HG02981 (cell line): ENCODE data around the gene AK1.
"Not testable (repeated sequence)": the region's sequence is repeated elsewhere in the genome, so short reads cannot be mapped to it uniquely, and the experiment has no call there.

Experiments
- ATAC-seq: cut with Tn5 transposase; IDR thresholded peaks from one replicate; pipeline ENCODE4 v1.9.1; 2021; ENCODE audit warnings: mild to moderate bottlenecking, moderate library complexity; ENCODE audit not compliant: unreplicated experiment

AK1 gene

DNA sequence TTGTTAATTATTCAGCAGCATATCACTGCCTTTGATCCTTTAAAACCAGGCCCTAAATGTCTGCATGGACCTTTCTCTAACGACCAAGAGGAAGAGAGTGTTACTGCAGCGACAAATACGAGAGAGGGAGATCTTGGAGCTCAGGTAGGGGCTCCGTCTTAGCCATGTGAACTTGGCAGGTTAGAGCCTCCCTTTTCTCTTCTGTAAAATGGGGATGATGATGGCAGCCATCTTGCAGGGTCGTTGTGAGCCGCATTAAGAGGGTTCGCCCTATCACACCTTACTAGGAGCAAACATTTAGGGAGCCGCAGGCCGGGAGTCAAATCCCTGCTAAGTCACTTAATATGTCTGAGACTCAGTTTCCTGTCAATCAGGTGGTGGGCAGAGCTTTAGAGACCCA lies 24.6 kb downstream of the AK1 start:
- ATAC-seq = no peak

DNA sequence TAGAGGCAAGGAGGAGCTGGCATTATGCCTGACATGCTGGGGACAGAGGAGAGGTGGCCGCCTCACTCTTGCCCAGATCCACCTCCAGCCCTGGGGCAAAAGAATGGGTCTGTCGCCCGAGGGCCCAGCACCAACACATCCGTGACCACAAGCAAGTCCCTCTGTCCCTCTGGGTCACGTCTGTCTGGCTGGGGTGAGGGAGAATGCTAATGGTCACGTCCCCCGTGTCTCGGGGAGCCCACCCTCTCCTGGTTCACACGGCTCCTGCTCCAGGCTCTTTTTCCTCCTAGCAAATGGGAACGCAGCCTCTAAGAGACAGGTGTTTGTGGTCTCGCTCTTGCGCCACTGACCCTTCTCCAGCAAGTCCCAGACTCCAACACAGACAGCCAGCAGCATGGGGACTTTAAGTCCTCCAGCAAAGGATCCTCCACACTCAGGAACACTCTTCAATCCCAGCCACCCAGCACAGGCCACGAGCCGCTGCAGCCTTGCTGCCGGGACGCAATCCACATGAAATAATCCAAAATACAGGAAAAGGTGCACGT lies 27.1 kb downstream of the AK1 start:
- no peak for ATAC-seq

- ATAC-seq = no peak
These were observed 28.5 kb downstream of the AK1 start for GRCh38 chr9:127848756-127849504.

GRCh38 chr9:127847833-127848755 lies 29.4 kb downstream of the AK1 start:
- ATAC-seq = no peak

DNA sequence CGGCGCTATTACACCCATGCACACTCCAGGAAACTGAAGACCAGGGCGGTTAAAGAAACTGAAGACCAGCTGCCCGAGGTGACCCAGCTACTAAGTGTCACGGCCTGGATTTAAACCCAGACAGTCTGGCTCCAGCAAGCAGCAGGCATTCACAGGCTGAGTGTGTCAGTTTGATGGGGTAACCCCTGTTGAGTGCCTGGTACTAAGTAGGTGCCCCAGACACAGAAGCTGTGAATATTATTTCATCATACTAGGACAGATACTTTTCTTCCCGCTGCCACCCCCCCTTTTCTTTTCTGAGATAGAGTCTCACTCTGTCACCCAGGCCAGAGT lies 30.3 kb downstream of the AK1 start:
- ATAC-seq = no peak

DNA sequence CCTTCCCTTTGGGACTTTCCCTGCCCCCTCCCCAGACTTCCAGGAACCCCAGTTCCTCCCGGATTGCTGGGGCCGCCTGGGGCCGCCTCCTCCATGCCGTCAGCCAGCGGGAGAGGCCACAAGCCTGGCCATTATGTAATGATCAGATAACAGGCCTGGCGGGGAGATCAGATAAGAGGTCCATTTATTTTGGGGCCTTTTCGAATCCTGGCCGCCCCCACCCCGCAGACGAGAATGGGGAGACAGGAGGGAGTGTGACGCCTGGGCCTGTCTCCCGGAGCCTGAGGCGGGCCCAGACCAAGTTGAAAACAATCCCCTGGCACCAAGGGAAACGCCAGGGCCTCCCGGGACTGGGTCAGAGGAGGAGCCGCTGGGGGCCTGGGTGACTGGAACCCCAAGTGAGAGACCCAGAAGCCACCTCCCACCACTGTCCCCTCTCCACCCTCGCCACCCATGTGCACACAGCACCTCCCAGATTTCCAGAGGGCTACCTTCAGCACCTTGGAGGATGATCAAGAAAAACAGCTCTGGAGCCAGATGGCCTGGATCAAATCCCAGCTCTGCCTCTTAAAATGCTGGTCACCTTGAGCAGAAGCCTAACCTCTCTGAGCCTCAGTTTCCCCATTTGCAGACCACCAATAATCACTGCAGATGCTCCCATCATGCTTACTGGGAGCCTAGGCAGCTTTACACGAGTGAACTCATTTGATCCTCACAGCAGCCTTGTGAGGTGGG lies 30.9 kb downstream of the AK1 start:
- ATAC-seq = no peak

DNA sequence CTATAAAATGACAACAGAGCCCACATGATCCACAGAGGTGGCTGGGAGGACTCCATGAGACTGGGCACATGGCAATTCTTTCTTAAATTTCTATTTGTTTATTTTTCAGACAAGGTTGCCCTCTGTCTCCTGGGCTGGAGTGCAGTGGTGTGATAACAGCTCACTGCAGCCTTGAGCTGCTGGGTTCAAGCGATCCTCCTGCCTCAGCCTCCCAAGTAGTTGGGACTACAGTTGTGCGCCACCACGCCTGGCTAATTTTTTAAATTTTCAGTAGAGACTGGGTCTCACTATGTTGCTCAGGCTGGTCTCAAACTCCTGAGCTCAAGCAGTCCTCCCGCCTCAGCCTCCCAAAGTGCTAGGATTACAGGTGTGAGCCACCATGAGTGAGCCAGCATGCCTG lies 31.9 kb downstream of the AK1 start:
- ATAC-seq = not testable (repeated sequence)

DNA sequence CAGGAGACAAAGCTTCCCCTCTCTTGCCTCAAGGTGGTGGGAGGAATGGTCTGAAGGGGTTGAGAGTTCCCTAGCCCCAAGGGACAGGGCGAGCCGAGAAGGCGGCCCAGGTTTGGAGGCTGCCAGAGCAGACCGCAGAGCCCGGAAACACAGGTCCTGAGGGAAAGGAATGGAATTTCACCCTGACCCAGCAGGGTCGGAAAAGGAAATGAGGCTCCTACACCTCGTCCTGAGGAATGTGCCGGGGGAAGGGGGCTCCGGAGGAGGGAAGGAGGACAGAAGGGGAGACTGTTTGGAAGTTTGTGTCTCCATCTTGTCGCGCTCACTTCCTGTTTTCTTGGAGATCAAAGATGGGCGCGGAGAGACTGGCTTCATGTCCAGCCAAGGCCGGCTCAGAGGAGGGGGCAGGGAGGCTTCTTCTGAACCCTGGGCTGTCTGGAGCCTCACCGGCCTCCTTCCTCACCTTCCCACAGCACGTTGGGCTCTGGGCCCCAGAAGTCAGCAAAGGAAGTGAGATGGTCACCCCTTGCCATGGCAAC lies 32.6 kb downstream of the AK1 start:
- ATAC-seq = no peak

DNA sequence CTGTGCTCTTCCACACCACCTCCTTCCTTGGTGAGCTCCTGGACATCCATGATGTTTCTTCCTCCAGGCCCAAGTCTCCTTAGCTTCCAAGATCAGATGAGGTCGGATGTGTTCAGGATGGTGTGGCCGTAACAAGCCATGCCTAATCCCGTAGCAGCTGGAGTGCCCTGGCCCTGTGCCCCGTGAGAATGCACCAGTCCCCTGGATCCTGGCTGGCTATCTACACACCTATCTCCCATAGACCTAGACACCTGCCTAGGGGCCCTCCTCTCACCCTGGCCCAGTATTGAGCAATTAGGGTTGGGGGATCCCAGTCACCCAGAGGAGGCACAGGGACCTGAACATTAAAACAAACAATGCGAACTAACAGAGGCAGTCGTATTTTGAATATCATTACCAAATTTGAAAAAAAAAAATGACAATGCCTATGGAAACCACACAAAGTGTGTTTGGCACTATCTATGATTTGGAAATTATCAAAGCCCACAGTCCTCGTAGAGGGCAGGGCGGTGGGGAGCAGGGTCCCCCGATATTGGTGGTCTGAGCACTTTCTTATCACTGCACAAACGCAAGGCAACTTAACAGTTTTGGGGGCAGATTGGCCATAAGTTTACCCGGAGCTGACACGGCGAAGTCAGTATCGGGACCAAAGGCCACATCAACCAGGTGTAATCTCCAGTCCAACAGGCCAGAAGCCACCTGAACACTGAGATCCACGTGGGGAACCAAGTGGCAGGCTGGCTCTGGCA lies 36.2 kb downstream of the AK1 start:
- no peak for ATAC-seq

DNA sequence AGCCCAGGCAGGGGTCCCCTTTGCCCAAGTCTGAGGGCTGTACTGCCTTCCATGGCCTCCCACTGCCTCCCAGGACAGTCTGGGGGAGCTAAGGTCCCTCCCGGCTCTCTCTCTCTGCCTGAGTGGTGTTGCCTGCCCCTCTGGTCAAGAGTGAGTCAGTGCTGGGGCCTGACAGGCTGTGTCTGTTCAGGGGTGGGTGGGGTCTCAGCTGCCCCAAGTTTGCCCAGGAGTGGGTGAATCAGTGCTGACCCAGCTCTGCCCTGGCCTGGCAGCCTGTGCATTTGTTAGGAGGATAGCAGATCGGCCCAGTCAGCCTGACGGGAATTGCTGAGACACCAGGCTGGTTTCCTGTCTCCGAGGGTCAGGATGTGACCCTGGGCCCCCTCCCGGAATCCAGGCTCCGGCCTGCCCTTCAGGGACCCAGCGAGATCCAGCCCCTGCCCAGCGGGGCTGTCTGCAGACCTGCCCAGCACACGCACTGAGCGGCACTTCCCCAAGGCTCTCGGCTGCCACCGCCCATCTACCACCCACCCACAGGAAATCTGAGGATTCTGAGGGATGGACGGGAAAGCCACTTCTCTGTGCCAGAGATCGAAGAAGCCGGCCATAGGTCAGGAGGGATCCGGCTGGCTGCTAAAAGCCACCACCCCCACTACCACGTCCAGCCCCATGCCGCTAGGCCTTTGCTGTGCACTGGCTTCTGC lies 38.9 kb downstream of the AK1 start:
- no peak for ATAC-seq

- ATAC-seq = no peak
These were observed 40.1 kb downstream of the AK1 start for GRCh38 chr9:127837346-127837745.

GRCh38 chr9:127836561-127836960 lies 40.9 kb downstream of the AK1 start:
- ATAC-seq = not testable (repeated sequence)

GRCh38 chr9:127835991-127836516 lies 41.4 kb downstream of the AK1 start:
- no peak for ATAC-seq

GRCh38 chr9:127833555-127833954 lies 43.9 kb downstream of the AK1 start:
- no peak for ATAC-seq

GRCh38 chr9:127832248-127832647 lies 45.2 kb downstream of the AK1 start:
- ATAC-seq = no peak

- no peak for ATAC-seq
These were observed 48.1 kb downstream of the AK1 start for GRCh38 chr9:127829205-127829906.

GRCh38 chr9:127828262-127829031 lies 49.0 kb downstream of the AK1 start:
- no peak for ATAC-seq
